OCI-LY3 (cell line): ENCODE results near the gene ASPA.

Experiments used
- H2AFZ ChIP-seq: fragments of 200-600, 300-600 bp; shearing (Covaris generic); 2 replicates; pipeline ENCODE4 v1.6.0; 2014; ENCODE audit warnings: antibody characterized with exemption, low read depth, low read length
- H3K27ac ChIP-seq: fragments of 200-600, 300-600 bp; sonication (generic); 2 replicates; pipeline ENCODE4 v1.5.1; 2014; ENCODE audit warnings: mild to moderate bottlenecking, low read length, moderate library complexity, mixed read lengths
- H3K27me3 ChIP-seq: fragments of 200-600, 300-600 bp; sonication (generic); 2 replicates; pipeline ENCODE4 v1.6.1; 2014; ENCODE audit warnings: low read depth, low read length, mixed read lengths
- H3K36me3 ChIP-seq: fragments of 200-600, 300-600 bp; sonication (generic); replicated peaks from 2 replicates; pipeline ENCODE3; 2014; ENCODE audit warnings: low read depth, low read length, mixed read lengths
- H3K4me1 ChIP-seq: fragments of 300-600, 200-600 bp; sonication (generic); 2 replicates; pipeline ENCODE4 v1.6.1; 2014; ENCODE audit warnings: low read length, mixed read lengths
- H3K4me2 ChIP-seq: fragments of 200-600, 300-600 bp; sonication (generic); 2 replicates; pipeline ENCODE4 v1.6.1; 2014; ENCODE audit warnings: low read length, mixed read lengths
- H3K4me3 ChIP-seq: fragments of 300-600, 200-600 bp; sonication (generic); 2 replicates; pipeline ENCODE4 v1.5.1; 2014; ENCODE audit warnings: antibody characterized with exemption, mild to moderate bottlenecking, low read length, moderate library complexity
- H3K79me2 ChIP-seq: fragments of 300-600, 200-600 bp; shearing (Covaris generic); 2 replicates; pipeline ENCODE4 v1.6.1; 2014; ENCODE audit warnings: mild to moderate bottlenecking, low read length, mixed read lengths
- H3K9ac ChIP-seq: fragments of 300-600, 200-600 bp; shearing (Covaris generic); 2 replicates; pipeline ENCODE4 v1.6.0; 2014; ENCODE audit warnings: mild to moderate bottlenecking, low read length, moderate library complexity
- H3K9me3 ChIP-seq: fragments of 200-600, 300-600 bp; shearing (Covaris generic); 2 replicates; pipeline ENCODE4 v1.6.1; 2014; ENCODE audit warnings: low read length, mixed read lengths; ENCODE audit not compliant: insufficient read depth
- H4K20me1 ChIP-seq: fragments of 200-600, 300-600 bp; sonication (generic); 2 replicates; pipeline ENCODE4 v1.6.1; 2016; ENCODE audit warnings: low read length, mixed read lengths; ENCODE audit not compliant: insufficient read depth
- EZH2phosphoT487 ChIP-seq: fragments of 200-600 bp; shearing (Covaris generic); IDR thresholded peaks from 2 replicates; pipeline ENCODE4 v1.6.1; 2018; ENCODE audit warnings: antibody characterized with exemption, mixed run types, low read depth
- TF ChIP-seq, protein P1 (sequence below): fragments of 200-600, 300-600 bp; sonication (generic); IDR thresholded peaks from 2 replicates; pipeline ENCODE4 v1.5.1; 2014; ENCODE audit warnings: antibody characterized with exemption, low read length, low read depth

Gene ASPA

GRCh38 chr17:3501344-3501743 lies 25.5 kb downstream of the ASPA start:
- Histone ChIP-seq H4K20me1 (no peaks in the 10 kb centered on the region), H3K9me3 (no peaks in the 10 kb centered on the region), H3K9ac (no peak overlapping the region), H3K27ac (no peak overlapping the region), H2AFZ (no peak overlapping the region), H3K4me2 (no peak overlapping the region), H3K79me2 (no peaks in the 10 kb centered on the region), H3K4me3 (no peak overlapping the region), H3K4me1 (no peaks in the 10 kb centered on the region), H3K27me3 (no peaks in the 10 kb centered on the region), H3K36me3 (no peaks in the 10 kb centered on the region)
- TF ChIP-seq, protein P1, sequence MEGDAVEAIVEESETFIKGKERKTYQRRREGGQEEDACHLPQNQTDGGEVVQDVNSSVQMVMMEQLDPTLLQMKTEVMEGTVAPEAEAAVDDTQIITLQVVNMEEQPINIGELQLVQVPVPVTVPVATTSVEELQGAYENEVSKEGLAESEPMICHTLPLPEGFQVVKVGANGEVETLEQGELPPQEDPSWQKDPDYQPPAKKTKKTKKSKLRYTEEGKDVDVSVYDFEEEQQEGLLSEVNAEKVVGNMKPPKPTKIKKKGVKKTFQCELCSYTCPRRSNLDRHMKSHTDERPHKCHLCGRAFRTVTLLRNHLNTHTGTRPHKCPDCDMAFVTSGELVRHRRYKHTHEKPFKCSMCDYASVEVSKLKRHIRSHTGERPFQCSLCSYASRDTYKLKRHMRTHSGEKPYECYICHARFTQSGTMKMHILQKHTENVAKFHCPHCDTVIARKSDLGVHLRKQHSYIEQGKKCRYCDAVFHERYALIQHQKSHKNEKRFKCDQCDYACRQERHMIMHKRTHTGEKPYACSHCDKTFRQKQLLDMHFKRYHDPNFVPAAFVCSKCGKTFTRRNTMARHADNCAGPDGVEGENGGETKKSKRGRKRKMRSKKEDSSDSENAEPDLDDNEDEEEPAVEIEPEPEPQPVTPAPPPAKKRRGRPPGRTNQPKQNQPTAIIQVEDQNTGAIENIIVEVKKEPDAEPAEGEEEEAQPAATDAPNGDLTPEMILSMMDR, result no peak

GRCh38 chr17:3502466-3502865 lies 26.7 kb downstream of the ASPA start:
- H3K27me3 ChIP-seq, result no peaks in the 10 kb centered on the region
- no peaks in the 10 kb centered on the region for H3K79me2 ChIP-seq
- no peaks in the 10 kb centered on the region for H3K36me3 ChIP-seq
- TF ChIP-seq EZH2phosphoT487, result no peak
- TF ChIP-seq, protein P1, result no peak
- H3K4me3 ChIP-seq, result no peak overlapping the region
- no peak overlapping the region for H3K27ac ChIP-seq
- H3K4me2 ChIP-seq, result no peak overlapping the region
- H4K20me1 ChIP-seq, result no peaks in the 10 kb centered on the region
- no peak overlapping the region for H2AFZ ChIP-seq
- no peaks in the 10 kb centered on the region for H3K9me3 ChIP-seq
- H3K9ac ChIP-seq, result no peak overlapping the region
- H3K4me1 ChIP-seq, result no peaks in the 10 kb centered on the region

- Histone ChIP-seq H3K4me3 (no peak overlapping the region), H3K4me2 (no peak overlapping the region), H4K20me1 (no peaks in the 10 kb centered on the region), H3K27me3 (no peaks in the 10 kb centered on the region), H3K9ac (no peak overlapping the region), H3K79me2 (no peaks in the 10 kb centered on the region), H3K36me3 (no peaks in the 10 kb centered on the region), H2AFZ (no peak overlapping the region), H3K9me3 (no peaks in the 10 kb centered on the region), H3K27ac (no peak overlapping the region), H3K4me1 (no peaks in the 10 kb centered on the region)
- TF ChIP-seq, protein P1, result no peak
- no peak for TF ChIP-seq EZH2phosphoT487
Observed at GRCh38 chr17:3503285-3503684, 27.5 kb downstream of the ASPA start.

GRCh38 chr17:3505008-3505407 lies 29.2 kb downstream of the ASPA start:
- no peak overlapping the region for H3K9ac ChIP-seq
- H2AFZ ChIP-seq, result no peak overlapping the region
- H3K9me3 ChIP-seq, result no peaks in the 10 kb centered on the region
- no peaks in the 10 kb centered on the region for H3K79me2 ChIP-seq
- no peaks in the 10 kb centered on the region for H4K20me1 ChIP-seq
- no peaks in the 10 kb centered on the region for H3K36me3 ChIP-seq
- no peaks in the 10 kb centered on the region for H3K4me1 ChIP-seq
- H3K27ac ChIP-seq, result no peak overlapping the region
- no peak overlapping the region for H3K4me3 ChIP-seq
- no peak overlapping the region for H3K4me2 ChIP-seq
- no peaks in the 10 kb centered on the region for H3K27me3 ChIP-seq
- TF ChIP-seq EZH2phosphoT487, result no peak
- TF ChIP-seq, protein P1, result no peak
